ENCODE data around the gene STARD6. TPM values are rescaled to one million over a fixed set of nuclear protein-coding genes. Genes with fewer than 3 reads are reported as not detected.

Gene STARD6, protein sequence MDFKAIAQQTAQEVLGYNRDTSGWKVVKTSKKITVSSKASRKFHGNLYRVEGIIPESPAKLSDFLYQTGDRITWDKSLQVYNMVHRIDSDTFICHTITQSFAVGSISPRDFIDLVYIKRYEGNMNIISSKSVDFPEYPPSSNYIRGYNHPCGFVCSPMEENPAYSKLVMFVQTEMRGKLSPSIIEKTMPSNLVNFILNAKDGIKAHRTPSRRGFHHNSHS
- total RNA-seq = not detected

DNA sequence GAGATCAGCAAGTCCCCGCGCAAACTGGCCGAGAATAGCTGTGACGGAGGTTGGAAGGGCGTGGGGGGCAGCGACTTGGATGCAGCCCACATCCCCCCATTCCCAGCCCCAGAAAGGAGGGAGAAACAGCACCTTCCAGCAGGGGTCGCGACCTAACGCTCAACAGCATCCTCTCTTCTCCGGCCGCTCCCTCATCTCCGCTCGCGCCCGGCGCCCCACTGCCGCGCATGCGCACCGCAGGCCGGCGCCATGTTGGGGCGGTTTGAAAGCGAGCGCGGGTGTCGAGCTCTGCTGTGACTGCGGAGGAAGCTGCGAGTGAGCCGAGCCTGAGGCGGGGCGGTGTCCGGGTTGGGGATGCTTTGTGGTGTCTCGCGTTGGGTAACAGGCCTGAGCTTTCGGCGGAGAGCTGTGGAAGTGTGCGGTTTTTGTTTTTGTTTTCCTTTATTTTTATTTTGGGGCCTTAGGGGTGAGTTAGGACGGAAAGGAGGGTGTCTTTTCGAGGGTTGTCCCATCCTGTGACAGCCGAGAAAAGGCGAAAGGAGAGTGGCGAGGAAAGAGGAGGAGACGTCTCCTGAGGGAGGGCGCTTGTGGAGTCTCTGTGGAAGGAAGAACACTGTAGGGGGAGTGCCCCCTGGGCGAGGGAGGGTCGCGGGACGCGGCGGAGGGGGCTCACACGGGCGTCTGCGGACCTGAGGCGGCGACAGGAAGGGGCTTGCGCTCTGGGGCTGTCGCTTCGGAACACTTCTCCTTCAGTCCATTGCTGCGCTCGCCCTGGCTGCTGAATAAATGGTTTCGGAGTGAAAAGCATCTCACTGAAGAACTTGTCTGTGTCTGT is at the start of gene STARD6, which contains the start of gene C18orf54:
TSS of gene STARD6 (minus strand) at position 199 of the 835 bp plus-strand sequence. CDS start 3,285 bp downstream, outside the sequence.
TSS of gene C18orf54 (plus strand) at position 247 of the 835 bp plus-strand sequence. CDS start 2,667 bp downstream, outside the sequence.

Other genes with a start within 250 kb of the STARD6 start
- gene MBD2, start 133.2 kb downstream of the STARD6 start, total RNA-seq = 23.1 TPM
- 81.8 TPM for gene POLI, start 88.3 kb downstream of the STARD6 start, total RNA-seq
- 11.0 TPM for gene C18orf54, start within 50 bp of the STARD6 start, total RNA-seq
- not detected for gene DYNAP, start 233.4 kb upstream of the STARD6 start, total RNA-seq

Measured in camera-type eye (tissue), 1 donor.